AG10803 (cell line): ENCODE data around the gene ATP2A2.

ENCODE experiments used
- DNase-seq: peaks from one replicate; pipeline ENCODE4 v3.0.0; 2010; ENCODE audit warnings: low read depth
- H3K4me3 ChIP-seq: 2 replicates; pipeline ENCODE4 v1.5.1; 2011; ENCODE audit warnings: mild to moderate bottlenecking, low read length, control low read depth
- CTCF ChIP-seq: conservative IDR thresholded peaks from 2 replicates; pipeline ENCODE4 v1.5.1; 2011; ENCODE audit warnings: mild to moderate bottlenecking, low read length, control low read depth, inconsistent platforms

ATP2A2 gene

DNA sequence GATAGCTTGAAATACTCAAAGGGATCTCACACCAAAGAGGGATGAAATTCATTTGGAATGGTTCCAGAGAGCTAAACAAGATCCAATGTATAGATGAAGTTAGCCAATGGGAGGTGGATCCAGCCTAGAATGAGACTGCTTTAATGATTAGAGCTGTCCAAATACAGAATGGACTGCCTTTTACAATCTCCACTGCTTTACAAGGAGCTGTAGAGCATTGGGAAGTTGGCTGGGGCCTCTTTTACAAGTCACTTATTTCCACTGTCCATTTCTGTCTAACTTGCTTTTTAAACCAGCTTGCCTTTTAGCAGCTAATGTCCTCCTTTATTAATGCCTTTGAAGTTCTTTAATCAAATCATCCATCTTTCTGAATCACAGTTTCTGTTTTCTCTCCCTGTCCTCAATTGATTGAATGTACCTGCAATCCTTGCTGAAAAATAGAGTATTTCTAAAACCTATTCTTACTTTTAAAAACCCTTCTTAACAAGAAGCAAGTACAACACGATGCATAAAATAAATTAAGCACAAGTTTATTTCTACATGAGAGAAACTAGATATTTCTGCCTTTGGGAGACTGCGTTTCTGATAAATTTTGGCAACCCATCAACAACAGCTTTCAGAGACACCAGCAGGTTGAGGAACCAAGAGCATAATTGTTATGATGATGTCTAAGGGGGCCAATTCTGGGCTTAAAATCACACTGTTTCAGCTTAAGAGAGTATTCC, 3.4 kb upstream of the ATP2A2 start:
- no peak overlapping the region for H3K4me3 ChIP-seq
- no peak for DNase-seq
- no peak for TF ChIP-seq CTCF

DNA sequence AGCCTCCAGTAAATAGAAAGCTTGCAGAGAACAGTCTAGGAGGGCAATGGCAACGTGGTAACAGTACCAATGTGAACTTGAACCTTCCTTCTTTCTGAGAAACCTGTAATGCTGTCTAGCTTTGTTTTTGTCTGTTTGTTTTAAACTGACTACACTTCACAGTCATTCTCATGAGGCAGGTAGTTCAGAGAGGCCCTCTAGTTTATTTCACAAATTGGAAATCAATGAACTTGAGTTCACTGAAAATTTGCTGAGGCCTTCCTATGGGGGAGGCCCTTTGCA, 2.9 kb upstream of the ATP2A2 start:
- DNase-seq = no peak
- TF ChIP-seq CTCF = no peak
- no peak overlapping the region for H3K4me3 ChIP-seq

DNA sequence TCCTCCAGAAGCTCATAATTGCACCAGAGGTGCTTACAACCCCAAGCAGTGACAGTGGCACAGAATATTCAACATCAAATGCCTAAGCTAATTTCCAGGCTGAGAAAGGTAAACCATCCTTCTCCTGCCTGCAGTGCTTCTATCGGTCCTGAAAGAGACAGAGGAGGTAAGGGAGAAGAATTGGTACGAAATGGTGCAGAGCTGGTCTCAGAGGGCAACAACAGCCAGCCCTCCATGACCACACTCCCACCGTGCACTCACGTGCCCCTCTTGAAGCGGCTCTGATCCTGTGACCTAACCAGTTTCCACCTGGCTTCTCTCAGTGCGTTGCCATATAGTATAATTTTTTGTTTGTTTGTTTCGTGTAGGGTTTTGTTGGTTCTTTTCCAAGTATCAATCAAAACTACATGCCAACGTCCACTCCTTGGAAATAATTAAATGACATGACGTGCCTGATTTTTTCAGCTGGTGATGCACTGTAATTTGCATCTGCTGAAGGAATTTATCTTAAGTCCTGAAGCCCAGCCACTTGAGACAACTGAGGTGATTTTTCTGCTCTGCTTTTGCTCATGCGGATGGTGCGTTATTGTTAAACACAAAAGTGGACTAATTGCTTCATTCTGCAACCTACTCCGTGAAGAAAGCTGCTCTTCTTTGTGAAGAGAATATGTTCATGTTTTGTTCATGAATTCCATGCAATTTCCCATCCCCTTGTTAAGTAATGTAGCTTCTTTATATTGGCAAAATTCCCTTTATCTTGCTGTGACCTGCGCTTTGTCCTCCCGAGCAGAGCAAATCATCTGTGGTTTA, 1.3 kb upstream of the ATP2A2 start:
- peak overlapping the region; percentile 79 for H3K4me3 ChIP-seq
- no peak for TF ChIP-seq CTCF
- peak; percentile 42 for DNase-seq

DNA sequence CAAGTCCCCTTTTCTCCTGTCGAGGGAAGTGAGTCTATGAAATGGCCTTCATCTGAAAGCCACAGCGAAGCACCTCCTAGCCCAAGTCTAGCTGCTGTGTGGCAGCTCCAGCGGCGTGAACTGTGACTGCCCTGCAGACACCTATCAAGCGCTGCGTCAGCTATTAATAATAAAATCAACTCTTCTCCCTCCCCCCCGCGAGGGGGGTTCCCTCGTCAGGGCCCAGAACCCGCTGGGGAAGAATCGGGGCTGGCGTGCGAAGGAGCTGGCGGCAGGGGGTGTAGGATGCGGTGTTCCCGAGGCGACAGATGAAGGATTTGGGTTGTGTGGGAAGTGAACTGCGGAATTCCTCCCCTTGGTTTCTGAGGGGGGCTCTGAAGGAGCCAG, 662 bp upstream of the ATP2A2 start:
- peak; percentile 34 for DNase-seq
- TF ChIP-seq CTCF = no peak
- peak overlapping the region; percentile 79 for H3K4me3 ChIP-seq

- peak overlapping the region; percentile 95 for H3K4me3 ChIP-seq
- DNase-seq = peak; percentile 36
- TF ChIP-seq CTCF = no peak
Observed at GRCh38 chr12:110281549-110282299, 677 bp downstream of the ATP2A2 start.

GRCh38 chr12:110282300-110282860, 1.3 kb downstream of the ATP2A2 start:
- peak; percentile 74 for DNase-seq
- no peak for TF ChIP-seq CTCF

More at GRCh38 chr12:110282300-110282860, 1.3 kb downstream of the ATP2A2 start:
- H3K4me3 ChIP-seq = peak overlapping the region; percentile 95
